NAMALWA (cell line): ENCODE data around the gene GPR39.

ENCODE experiments used
- DNase-seq: peaks from one replicate; pipeline ENCODE4 v3.0.0-alpha.2; 2015; ENCODE audit warnings: low spot score

GPR39 gene

GRCh38 chr2:132414081-132414480 lies 2.5 kb upstream of the GPR39 start:
- DNase-seq, result no peak

- DNase-seq, result no peak
Observed at GRCh38 chr2:132415256-132415914, 1.2 kb upstream of the GPR39 start.

GRCh38 chr2:132415915-132416722 lies 486 bp upstream of the GPR39 start:
- no peak for DNase-seq

- DNase-seq, result no peak
Observed at GRCh38 chr2:132417430-132418035, 928 bp downstream of the GPR39 start.

GRCh38 chr2:132419235-132419634 lies 2.6 kb downstream of the GPR39 start:
- no peak for DNase-seq

GRCh38 chr2:132419941-132420340 lies 3.3 kb downstream of the GPR39 start:
- no peak for DNase-seq

GRCh38 chr2:132420816-132421805 lies 4.5 kb downstream of the GPR39 start:
- DNase-seq, result no peak

- no peak for DNase-seq
Observed at GRCh38 chr2:132422736-132423135, 6.1 kb downstream of the GPR39 start.

GRCh38 chr2:132424526-132425121 lies 8.0 kb downstream of the GPR39 start:
- DNase-seq, result no peak

- no peak for DNase-seq
Observed at GRCh38 chr2:132426033-132426432, 9.4 kb downstream of the GPR39 start.

- no peak for DNase-seq
Observed at GRCh38 chr2:132426656-132427055, 10.1 kb downstream of the GPR39 start.

GRCh38 chr2:132429351-132429750 lies 12.7 kb downstream of the GPR39 start:
- no peak for DNase-seq

GRCh38 chr2:132429941-132430573 lies 13.5 kb downstream of the GPR39 start:
- no peak for DNase-seq

- no peak for DNase-seq
Observed at GRCh38 chr2:132430895-132431294, 14.3 kb downstream of the GPR39 start.

GRCh38 chr2:132437852-132438669 lies 21.5 kb downstream of the GPR39 start:
- no peak for DNase-seq

GRCh38 chr2:132438691-132439090 lies 22.1 kb downstream of the GPR39 start:
- DNase-seq, result no peak

GRCh38 chr2:132439703-132440398 lies 23.2 kb downstream of the GPR39 start:
- no peak for DNase-seq

GRCh38 chr2:132441051-132441450 lies 24.4 kb downstream of the GPR39 start:
- DNase-seq, result no peak

- no peak for DNase-seq
Observed at GRCh38 chr2:132442278-132442677, 25.7 kb downstream of the GPR39 start.

GRCh38 chr2:132443106-132443505 lies 26.5 kb downstream of the GPR39 start:
- DNase-seq, result no peak
